GM18868 (cell line): ENCODE measurements around the gene GDF10.

Experiments used
- ATAC-seq: cut with Tn5 transposase; IDR thresholded peaks from one replicate; pipeline ENCODE4 v1.9.1; 2021; ENCODE audit warnings: mild to moderate bottlenecking, moderate library complexity; ENCODE audit not compliant: unreplicated experiment

GDF10 gene

DNA sequence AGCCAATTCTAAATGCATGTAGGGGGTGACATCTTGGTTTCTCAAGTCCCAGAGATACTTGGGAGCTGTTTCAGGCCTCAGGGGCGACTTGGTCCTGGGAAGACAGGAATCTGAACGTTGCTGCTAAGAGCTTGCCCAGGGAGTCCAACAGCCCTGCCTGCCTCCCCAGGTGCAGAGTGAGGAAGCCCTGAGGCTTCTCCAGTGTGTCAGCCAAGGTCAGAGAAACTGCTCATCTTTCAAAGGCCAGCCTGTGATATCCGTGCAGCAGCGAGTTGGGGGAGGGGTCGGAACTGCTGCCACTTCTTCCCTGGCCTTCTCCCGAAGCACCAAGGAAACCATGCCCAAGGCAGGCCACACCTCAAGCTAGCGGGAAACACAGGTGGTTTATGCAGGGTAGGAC, 32.0 kb downstream of the GDF10 start:
- ATAC-seq: no peak

DNA sequence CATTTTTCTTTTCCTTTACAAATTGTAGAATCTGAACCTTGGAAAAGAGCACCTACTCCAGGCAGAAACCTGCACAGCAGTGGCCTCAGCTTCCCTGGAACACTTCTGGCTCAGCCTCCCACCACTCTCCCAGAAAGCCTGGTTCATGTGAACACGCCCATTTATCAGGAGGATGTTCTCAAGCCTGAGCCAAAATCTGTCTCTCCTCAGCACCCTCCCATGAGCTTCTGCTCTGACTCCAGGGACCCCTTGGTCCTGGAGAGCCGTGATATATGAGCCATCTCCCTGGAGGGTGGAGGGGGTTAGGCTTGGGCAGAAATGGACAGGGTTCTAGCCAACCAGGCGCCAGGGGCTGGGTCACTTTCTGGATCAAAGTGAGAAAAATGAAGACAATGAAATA, 32.4 kb downstream of the GDF10 start:
- ATAC-seq: no peak

DNA sequence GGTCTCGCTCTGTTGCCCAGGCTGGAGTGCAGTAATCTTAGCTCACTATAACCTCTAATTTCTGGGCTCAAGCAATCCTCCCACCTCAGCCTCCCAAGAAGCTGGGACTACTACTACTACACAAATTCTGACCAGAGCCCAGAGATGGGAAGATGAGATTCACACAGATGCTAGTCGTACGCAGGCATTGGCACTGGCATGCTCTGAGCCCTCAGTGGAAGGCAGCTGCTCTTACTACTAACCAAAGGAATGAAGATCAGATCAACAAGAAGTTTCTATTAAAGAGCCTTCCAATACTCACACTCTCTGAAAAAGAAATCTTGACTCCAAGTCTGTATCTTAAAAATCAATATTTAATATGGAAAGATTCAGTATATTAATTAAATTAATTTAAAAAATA, 32.9 kb downstream of the GDF10 start:
- no peak for ATAC-seq

- no peak for ATAC-seq
Measured at GRCh38 chr10:47333532-47333931, 33.5 kb downstream of the GDF10 start.

- ATAC-seq: no peak
Measured at GRCh38 chr10:47334466-47335295, 34.7 kb downstream of the GDF10 start.

GRCh38 chr10:47335906-47336305, 35.9 kb downstream of the GDF10 start:
- no peak for ATAC-seq

GRCh38 chr10:47336387-47337134, 36.6 kb downstream of the GDF10 start:
- ATAC-seq: no peak

- ATAC-seq: no peak
Measured at GRCh38 chr10:47337310-47337709, 37.3 kb downstream of the GDF10 start.

- ATAC-seq: no peak
Measured at GRCh38 chr10:47339186-47339735, 39.3 kb downstream of the GDF10 start.

DNA sequence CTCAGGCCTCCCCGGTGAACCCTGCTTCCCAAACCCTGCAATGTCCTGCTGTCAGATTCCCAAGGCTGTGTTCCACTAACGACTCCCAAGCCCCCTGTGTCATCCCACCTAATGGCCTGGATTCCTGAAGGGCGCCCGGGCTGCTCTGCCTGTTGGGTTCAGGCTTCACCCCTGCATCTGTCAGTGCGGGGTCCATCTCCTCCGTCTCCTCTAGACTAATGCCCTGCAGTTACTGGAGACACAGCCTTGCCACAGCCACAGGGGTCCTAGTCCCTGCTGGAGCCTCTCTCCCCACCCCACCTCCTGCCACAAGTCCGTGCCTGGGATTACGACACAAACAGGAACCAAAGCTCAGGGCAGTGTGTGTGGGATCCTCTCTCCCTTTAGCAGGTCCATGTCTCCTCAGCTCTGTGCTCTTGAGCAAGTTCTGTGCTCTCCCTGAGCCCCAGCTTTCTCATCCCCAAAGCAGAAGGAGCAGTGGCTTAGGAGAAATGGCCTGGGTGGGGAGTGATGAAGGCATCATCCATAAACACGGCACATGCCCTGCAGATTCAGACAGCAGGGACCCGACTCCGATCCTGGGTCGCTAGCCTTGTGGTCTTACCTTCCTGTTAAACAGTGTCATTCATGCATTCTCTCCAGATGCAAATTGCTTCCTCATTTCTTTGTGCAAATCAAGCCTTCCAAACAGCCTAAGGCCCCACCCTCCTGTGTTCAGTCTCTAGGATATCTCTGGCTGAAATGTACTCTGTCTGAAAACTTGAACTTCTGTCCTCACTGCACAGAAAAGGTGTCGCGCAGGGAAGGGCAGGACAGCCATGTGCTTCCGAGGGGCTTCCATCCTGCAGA, 40.0 kb downstream of the GDF10 start:
- ATAC-seq: no peak

- no peak for ATAC-seq
Measured at GRCh38 chr10:47340608-47341170, 40.7 kb downstream of the GDF10 start.

GRCh38 chr10:47344996-47345870, 45.2 kb downstream of the GDF10 start:
- no peak for ATAC-seq

DNA sequence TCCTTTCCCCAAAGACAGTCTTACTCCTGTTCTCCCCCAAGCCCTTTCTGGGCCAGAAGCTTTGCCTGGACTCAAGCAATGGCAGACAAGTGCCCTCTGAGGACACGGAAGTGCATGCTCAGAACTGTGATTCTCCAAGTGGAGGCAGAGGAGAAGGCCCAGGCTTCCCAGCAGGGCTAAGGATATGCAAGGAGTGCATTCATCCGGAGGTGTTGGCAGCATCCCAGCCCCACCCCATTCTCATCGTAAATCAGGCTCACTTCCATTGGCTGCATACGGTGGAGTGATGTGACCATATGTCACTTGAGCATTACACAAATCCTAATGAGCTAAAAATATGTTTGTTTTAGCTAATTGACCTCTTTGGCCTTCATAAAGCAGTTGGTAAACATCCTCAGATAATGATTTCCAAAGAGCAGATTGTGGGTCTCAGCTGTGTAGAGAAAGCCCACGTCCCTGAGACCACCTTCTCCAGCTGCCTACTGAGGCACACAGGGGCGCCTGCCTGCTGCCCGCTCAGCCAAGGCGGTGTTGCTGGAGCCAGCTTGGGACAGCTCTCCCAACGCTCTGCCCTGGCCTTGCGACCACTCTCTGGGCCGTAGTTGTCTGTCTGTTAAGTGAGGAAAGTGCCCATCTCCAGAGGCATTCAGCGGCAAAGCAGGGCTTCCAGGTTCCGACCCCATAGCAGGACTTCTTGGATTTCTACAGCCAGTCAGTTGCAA, 46.7 kb downstream of the GDF10 start:
- no peak for ATAC-seq

GRCh38 chr10:47347303-47347675, 47.3 kb downstream of the GDF10 start:
- ATAC-seq: no peak

- no peak for ATAC-seq
Measured at GRCh38 chr10:47348138-47348651, 48.2 kb downstream of the GDF10 start, which contains the start of gene RBP3. TSS of gene RBP3 (plus strand) at chr10:47348363. CDS start at chr10:47348485, 122 bp downstream.

- ATAC-seq: no peak
Measured at GRCh38 chr10:47348661-47349470, 48.9 kb downstream of the GDF10 start.

DNA sequence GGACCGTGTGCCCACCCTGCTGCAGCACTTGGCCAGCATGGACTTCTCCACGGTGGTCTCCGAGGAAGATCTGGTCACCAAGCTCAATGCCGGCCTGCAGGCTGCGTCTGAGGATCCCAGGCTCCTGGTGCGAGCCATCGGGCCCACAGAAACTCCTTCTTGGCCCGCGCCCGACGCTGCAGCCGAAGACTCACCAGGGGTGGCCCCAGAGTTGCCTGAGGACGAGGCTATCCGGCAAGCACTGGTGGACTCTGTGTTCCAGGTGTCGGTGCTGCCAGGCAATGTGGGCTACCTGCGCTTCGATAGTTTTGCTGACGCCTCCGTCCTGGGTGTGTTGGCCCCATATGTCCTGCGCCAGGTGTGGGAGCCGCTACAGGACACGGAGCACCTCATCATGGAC, 49.5 kb downstream of the GDF10 start:
- ATAC-seq: no peak

GRCh38 chr10:47349941-47350371, 50.0 kb downstream of the GDF10 start:
- no peak for ATAC-seq
